ENCODE measurements around the gene CTSS.
"Not testable (repeated sequence)": the region's sequence is repeated elsewhere in the genome, so short reads cannot be mapped to it uniquely, and the experiment has no call there.

The CTSS gene

GRCh38 chr1:150765296-150765976 lies at the start of gene CTSS:
Gene CTSS (minus strand): TSS chr1:150765778. CDS start chr1:150764763, 1,015 bp downstream.
- no peak for DNase-seq (ENCODE audit: low read depth)

- no peak for DNase-seq (ENCODE audit: low read depth)
Measured at GRCh38 chr1:150813028-150813707, 47.6 kb upstream of the CTSS start.

- DNase-seq (ENCODE audit: low read depth) = no peak
Measured at GRCh38 chr1:150810958-150811659, 45.5 kb upstream of the CTSS start.

GRCh38 chr1:150809651-150810050 lies 44.1 kb upstream of the CTSS start:
- no peak for DNase-seq (ENCODE audit: low read depth)

- no peak for DNase-seq (ENCODE audit: low read depth)
Measured at GRCh38 chr1:150808846-150809245, 43.3 kb upstream of the CTSS start.

- no peak for DNase-seq (ENCODE audit: low read depth)
Measured at GRCh38 chr1:150808121-150808520, 42.5 kb upstream of the CTSS start, which contains the start of gene CTSK. Gene CTSK (minus strand): TSS chr1:150808260. CDS start chr1:150806805, 1,455 bp downstream.

- no peak for DNase-seq (ENCODE audit: low read depth)
Measured at GRCh38 chr1:150807249-150808023, 41.9 kb upstream of the CTSS start.

GRCh38 chr1:150805899-150806298 lies 40.3 kb upstream of the CTSS start:
- DNase-seq (ENCODE audit: low read depth) = no peak

- no peak for DNase-seq (ENCODE audit: low read depth)
Measured at GRCh38 chr1:150804671-150805070, 39.1 kb upstream of the CTSS start.

- no peak for DNase-seq (ENCODE audit: low read depth)
Measured at GRCh38 chr1:150799089-150799488, 33.5 kb upstream of the CTSS start.

- no peak for DNase-seq (ENCODE audit: low read depth)
Measured at GRCh38 chr1:150798525-150798924, 32.9 kb upstream of the CTSS start.

- no peak for DNase-seq (ENCODE audit: low read depth)
Measured at GRCh38 chr1:150796374-150796773, 30.8 kb upstream of the CTSS start.

- DNase-seq (ENCODE audit: low read depth) = not testable (repeated sequence)
Measured at GRCh38 chr1:150793778-150794177, 28.2 kb upstream of the CTSS start.

- no peak for DNase-seq (ENCODE audit: low read depth)
Measured at GRCh38 chr1:150793221-150793620, 27.6 kb upstream of the CTSS start.

GRCh38 chr1:150791585-150791984 lies 26.0 kb upstream of the CTSS start:
- no peak for DNase-seq (ENCODE audit: low read depth)

- no peak for DNase-seq (ENCODE audit: low read depth)
Measured at GRCh38 chr1:150789396-150789795, 23.8 kb upstream of the CTSS start.

- DNase-seq (ENCODE audit: low read depth) = no peak
Measured at GRCh38 chr1:150788946-150789345, 23.4 kb upstream of the CTSS start.

- no peak for DNase-seq (ENCODE audit: low read depth)
Measured at GRCh38 chr1:150787455-150787854, 21.9 kb upstream of the CTSS start.

GRCh38 chr1:150780510-150780909 lies 14.9 kb upstream of the CTSS start:
- DNase-seq (ENCODE audit: low read depth) = no peak

- no peak for DNase-seq (ENCODE audit: low read depth)
Measured at GRCh38 chr1:150778409-150778808, 12.8 kb upstream of the CTSS start.

- no peak for DNase-seq (ENCODE audit: low read depth)
Measured at GRCh38 chr1:150777544-150777943, 12.0 kb upstream of the CTSS start.

- DNase-seq (ENCODE audit: low read depth) = not testable (repeated sequence)
Measured at GRCh38 chr1:150775931-150776505, 10.4 kb upstream of the CTSS start.
